ENCODE results near the gene NID1.

GRCh38 chr1:236035681-236036101 is 29.2 kb downstream of the NID1 start:
- TF ChIP-seq CTCF (IDR thresholded peaks at IDR 0.05) (no peak), POLR2A (IDR thresholded peaks at IDR 0.05) (no peak)
